ENCODE data around the gene TADA3.

TADA3 gene

GRCh38 chr3:9809615-9810432 lies 17.6 kb upstream of the TADA3 start, which contains the start of gene TTLL3:
TSS of gene TTLL3 (plus strand) at chr3:9810262. CDS start at chr3:9810662, 400 bp downstream.
- Histone ChIP-seq H3K4me3 (ENCODE audit: low read length) (peak within 1 kb of the TSS; percentile 80), H3K36me3 (ENCODE audit: control insufficient read depth, low read length) (peaks cover 57% of the 10 kb centered on the region), H3K27me3 (ENCODE audit: control insufficient read depth, low read length) (no peaks in the 10 kb centered on the region), H3K9me2 (replicated peaks; ENCODE audit: control insufficient read depth, low read length) (no peaks in the 10 kb centered on the region), H4K20me1 (ENCODE audit: control insufficient read depth, insufficient read depth, low read depth, low read length) (no peaks in the 10 kb centered on the region), H3F3A (ENCODE audit: control insufficient read depth, insufficient read depth) (peaks cover 24% of the 10 kb centered on the region), H3K4me2 (ENCODE audit: low read length) (peak within 1 kb of the TSS; percentile 96), H3K9me3 (ENCODE audit: control insufficient read depth, insufficient read depth, low read length) (no peaks in the 10 kb centered on the region), H3K4me1 (ENCODE audit: control insufficient read depth, low read length) (peaks cover 29% of the 10 kb centered on the region), H3K27ac (ENCODE audit: low read depth, low read length) (peak within 1 kb of the TSS; percentile 65), H3K79me2 (ENCODE audit: control insufficient read depth, low read length) (no peaks in the 10 kb centered on the region)
- TF ChIP-seq CTCF (IDR thresholded peaks at IDR 0.05; ENCODE audit: low read depth, low read length, poor library complexity, severe bottlenecking) (no peak), EZH2phosphoT487 (IDR thresholded peaks at IDR 0.05; ENCODE audit: borderline replicate concordance, low read length) (no peak)

- H3K4me1 ChIP-seq (ENCODE audit: control insufficient read depth, low read length), result peaks cover 29% of the 10 kb centered on the region
- peaks cover 25% of the 10 kb centered on the region for H3F3A ChIP-seq (ENCODE audit: control insufficient read depth, insufficient read depth)
- no peaks in the 10 kb centered on the region for H4K20me1 ChIP-seq (ENCODE audit: control insufficient read depth, insufficient read depth, low read depth, low read length)
- H3K27me3 ChIP-seq (ENCODE audit: control insufficient read depth, low read length), result no peaks in the 10 kb centered on the region
- TF ChIP-seq EZH2phosphoT487 (IDR thresholded peaks at IDR 0.05; ENCODE audit: borderline replicate concordance, low read length) (no peak), CTCF (IDR thresholded peaks at IDR 0.05; ENCODE audit: low read depth, low read length, poor library complexity, severe bottlenecking) (no peak)
- H3K79me2 ChIP-seq (ENCODE audit: control insufficient read depth, low read length), result no peaks in the 10 kb centered on the region
- H3K36me3 ChIP-seq (ENCODE audit: control insufficient read depth, low read length), result peaks cover 63% of the 10 kb centered on the region
- peak overlapping the region; percentile 80 for H3K4me3 ChIP-seq (ENCODE audit: low read length)
- H3K9me3 ChIP-seq (ENCODE audit: control insufficient read depth, insufficient read depth, low read length), result no peaks in the 10 kb centered on the region
- H3K27ac ChIP-seq (ENCODE audit: low read depth, low read length), result peak overlapping the region; percentile 65
- peak overlapping the region; percentile 96 for H3K4me2 ChIP-seq (ENCODE audit: low read length)
- no peaks in the 10 kb centered on the region for H3K9me2 ChIP-seq (replicated peaks; ENCODE audit: control insufficient read depth, low read length)
Measured at GRCh38 chr3:9809239-9809614, 17.0 kb upstream of the TADA3 start.

- H3K27ac ChIP-seq (ENCODE audit: low read depth, low read length), result peak overlapping the region; percentile 65
- H3K9me3 ChIP-seq (ENCODE audit: control insufficient read depth, insufficient read depth, low read length), result no peaks in the 10 kb centered on the region
- no peaks in the 10 kb centered on the region for H4K20me1 ChIP-seq (ENCODE audit: control insufficient read depth, insufficient read depth, low read depth, low read length)
- H3K4me2 ChIP-seq (ENCODE audit: low read length), result peak overlapping the region; percentile 96
- H3K4me3 ChIP-seq (ENCODE audit: low read length), result peak overlapping the region; percentile 80
- no peaks in the 10 kb centered on the region for H3K27me3 ChIP-seq (ENCODE audit: control insufficient read depth, low read length)
- peaks cover 25% of the 10 kb centered on the region for H3F3A ChIP-seq (ENCODE audit: control insufficient read depth, insufficient read depth)
- TF ChIP-seq CTCF (IDR thresholded peaks at IDR 0.05; ENCODE audit: low read depth, low read length, poor library complexity, severe bottlenecking) (peak; percentile 53), EZH2phosphoT487 (IDR thresholded peaks at IDR 0.05; ENCODE audit: borderline replicate concordance, low read length) (no peak)
- H3K79me2 ChIP-seq (ENCODE audit: control insufficient read depth, low read length), result no peaks in the 10 kb centered on the region
- peaks cover 70% of the 10 kb centered on the region for H3K36me3 ChIP-seq (ENCODE audit: control insufficient read depth, low read length)
- H3K4me1 ChIP-seq (ENCODE audit: control insufficient read depth, low read length), result peaks cover 29% of the 10 kb centered on the region
- H3K9me2 ChIP-seq (replicated peaks; ENCODE audit: control insufficient read depth, low read length), result no peaks in the 10 kb centered on the region
Measured at GRCh38 chr3:9808345-9809037, 16.2 kb upstream of the TADA3 start.

Measured in DOHH2 (cell line).